ENCODE measurements around the gene TNFAIP3.

Gene TNFAIP3

DNA sequence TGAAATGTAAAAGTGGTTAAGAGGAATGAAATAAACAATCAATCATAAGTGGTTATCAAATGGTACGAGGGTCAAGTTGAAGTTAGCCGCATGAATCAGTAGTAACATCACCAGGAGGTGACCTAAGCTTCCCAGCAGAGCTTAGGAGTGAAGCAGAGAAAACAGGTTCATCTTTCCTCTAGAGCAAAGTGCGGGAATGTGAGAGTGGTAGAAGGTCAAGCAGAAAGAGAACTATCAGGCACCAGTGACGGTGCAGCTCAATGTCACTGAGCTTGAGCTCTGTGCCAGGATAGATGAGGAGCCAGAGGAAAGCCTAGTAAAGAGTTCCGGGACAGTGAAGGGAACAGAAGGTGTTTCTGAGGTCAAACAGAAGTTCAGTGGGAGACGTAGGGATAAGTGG lies 20.8 kb upstream of the TNFAIP3 start:
- TF ChIP-seq, protein P1, sequence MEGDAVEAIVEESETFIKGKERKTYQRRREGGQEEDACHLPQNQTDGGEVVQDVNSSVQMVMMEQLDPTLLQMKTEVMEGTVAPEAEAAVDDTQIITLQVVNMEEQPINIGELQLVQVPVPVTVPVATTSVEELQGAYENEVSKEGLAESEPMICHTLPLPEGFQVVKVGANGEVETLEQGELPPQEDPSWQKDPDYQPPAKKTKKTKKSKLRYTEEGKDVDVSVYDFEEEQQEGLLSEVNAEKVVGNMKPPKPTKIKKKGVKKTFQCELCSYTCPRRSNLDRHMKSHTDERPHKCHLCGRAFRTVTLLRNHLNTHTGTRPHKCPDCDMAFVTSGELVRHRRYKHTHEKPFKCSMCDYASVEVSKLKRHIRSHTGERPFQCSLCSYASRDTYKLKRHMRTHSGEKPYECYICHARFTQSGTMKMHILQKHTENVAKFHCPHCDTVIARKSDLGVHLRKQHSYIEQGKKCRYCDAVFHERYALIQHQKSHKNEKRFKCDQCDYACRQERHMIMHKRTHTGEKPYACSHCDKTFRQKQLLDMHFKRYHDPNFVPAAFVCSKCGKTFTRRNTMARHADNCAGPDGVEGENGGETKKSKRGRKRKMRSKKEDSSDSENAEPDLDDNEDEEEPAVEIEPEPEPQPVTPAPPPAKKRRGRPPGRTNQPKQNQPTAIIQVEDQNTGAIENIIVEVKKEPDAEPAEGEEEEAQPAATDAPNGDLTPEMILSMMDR (IDR thresholded peaks at IDR 0.05), result no peak
- H3K27me3 Mint-ChIP-seq (ENCODE audit: low read depth, poor library complexity), result no peaks in the 10 kb centered on the region
- no peak overlapping the region for H3K4me3 Mint-ChIP-seq
- no peak for DNase-seq
- H3K9me3 Mint-ChIP-seq, result peaks cover 18% of the 10 kb centered on the region
- peaks cover 2% of the 10 kb centered on the region for H3K36me3 Mint-ChIP-seq (ENCODE audit: low read depth)
- H3K27ac Mint-ChIP-seq, result no peak overlapping the region
- H3K4me1 Mint-ChIP-seq, result no peaks in the 10 kb centered on the region

DNA sequence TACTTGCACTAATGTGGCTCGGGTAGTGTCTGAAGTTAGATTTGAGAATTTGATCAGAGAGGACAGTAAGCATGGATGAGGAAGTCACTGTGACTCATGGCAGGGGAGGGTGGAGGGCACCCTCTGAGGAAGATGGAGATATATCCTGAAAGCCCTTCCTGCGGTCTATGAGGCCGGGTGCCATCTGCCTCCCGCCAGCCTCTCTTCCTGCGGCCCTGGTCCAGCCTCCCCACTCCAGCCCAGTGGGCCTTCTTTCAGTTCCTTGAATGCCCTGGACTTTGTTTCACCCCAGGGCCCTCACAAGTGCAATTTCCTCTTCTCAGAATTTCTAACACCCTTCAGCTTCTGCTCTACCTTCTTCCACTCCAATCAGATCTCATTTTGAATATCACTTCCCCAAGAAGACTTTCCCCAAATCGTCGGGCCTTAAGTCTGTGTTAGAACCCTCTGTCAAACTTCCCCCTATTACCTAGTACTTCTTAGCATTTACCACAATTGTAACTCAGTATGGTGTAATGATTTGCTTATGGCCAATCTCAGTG lies 20.2 kb upstream of the TNFAIP3 start:
- no peak overlapping the region for H3K27ac Mint-ChIP-seq
- TF ChIP-seq, protein P1 (IDR thresholded peaks at IDR 0.05), result no peak

DNA sequence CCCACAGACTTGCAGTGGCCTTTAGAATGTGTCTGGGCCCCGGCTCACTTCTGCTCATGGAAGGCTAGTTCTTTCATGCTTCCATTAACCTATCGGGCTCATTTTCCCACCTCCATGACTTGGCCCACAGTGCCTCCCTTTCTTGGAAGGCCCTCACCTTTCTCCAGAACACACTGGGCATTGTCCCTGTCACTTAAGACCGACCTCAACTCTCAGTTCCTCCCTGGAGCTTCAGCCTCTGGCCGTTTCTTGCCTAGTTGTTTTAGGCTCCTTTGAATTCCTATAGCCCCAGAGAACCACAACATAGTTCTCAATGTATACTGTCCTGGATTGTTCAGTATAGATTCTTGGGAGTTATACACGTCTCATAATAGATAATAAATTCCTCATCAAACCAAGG lies 19.3 kb upstream of the TNFAIP3 start:
- Mint-ChIP-seq H3K4me3 (no peak overlapping the region), H3K9me3 (peaks cover 7% of the 10 kb centered on the region), H3K27ac (no peak overlapping the region), H3K4me1 (no peaks in the 10 kb centered on the region), H3K27me3 (ENCODE audit: low read depth, poor library complexity) (no peaks in the 10 kb centered on the region), H3K36me3 (ENCODE audit: low read depth) (no peaks in the 10 kb centered on the region)
- TF ChIP-seq, protein P1 (IDR thresholded peaks at IDR 0.05), result no peak
- no peak for DNase-seq

More for the DNA sequence above, 20.2 kb upstream of the TNFAIP3 start:
- Mint-ChIP-seq H3K36me3 (ENCODE audit: low read depth) (no peaks in the 10 kb centered on the region), H3K9me3 (peaks cover 12% of the 10 kb centered on the region), H3K27me3 (ENCODE audit: low read depth, poor library complexity) (no peaks in the 10 kb centered on the region), H3K4me3 (no peak overlapping the region), H3K4me1 (no peaks in the 10 kb centered on the region)
- no peak for DNase-seq

DNA sequence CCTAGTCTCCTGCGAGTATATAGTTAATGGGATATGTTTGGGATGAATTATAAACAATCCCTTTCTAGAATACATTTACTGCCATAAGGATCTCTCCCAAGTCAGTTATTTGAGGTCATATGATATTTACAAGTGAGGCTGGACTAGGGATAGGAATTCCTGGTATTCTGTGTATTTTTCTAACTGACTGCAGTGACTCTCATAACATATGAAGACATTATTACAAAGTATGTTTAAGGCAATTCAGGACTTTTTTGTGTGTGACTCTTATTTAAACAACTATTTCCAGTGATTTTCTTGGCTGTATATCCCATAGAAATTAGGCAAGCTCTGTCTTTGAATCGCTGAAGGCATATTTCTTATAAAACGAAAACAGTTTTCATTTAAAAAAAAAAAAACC lies 18.4 kb upstream of the TNFAIP3 start:
- no peaks in the 10 kb centered on the region for H3K36me3 Mint-ChIP-seq (ENCODE audit: low read depth)
- no peaks in the 10 kb centered on the region for H3K4me1 Mint-ChIP-seq
- DNase-seq, result no peak
- TF ChIP-seq, protein P1 (IDR thresholded peaks at IDR 0.05), result no peak
- peaks cover under 1% of the 10 kb centered on the region for H3K9me3 Mint-ChIP-seq
- no peak overlapping the region for H3K4me3 Mint-ChIP-seq
- no peaks in the 10 kb centered on the region for H3K27me3 Mint-ChIP-seq (ENCODE audit: low read depth, poor library complexity)
- H3K27ac Mint-ChIP-seq, result no peak overlapping the region

DNA sequence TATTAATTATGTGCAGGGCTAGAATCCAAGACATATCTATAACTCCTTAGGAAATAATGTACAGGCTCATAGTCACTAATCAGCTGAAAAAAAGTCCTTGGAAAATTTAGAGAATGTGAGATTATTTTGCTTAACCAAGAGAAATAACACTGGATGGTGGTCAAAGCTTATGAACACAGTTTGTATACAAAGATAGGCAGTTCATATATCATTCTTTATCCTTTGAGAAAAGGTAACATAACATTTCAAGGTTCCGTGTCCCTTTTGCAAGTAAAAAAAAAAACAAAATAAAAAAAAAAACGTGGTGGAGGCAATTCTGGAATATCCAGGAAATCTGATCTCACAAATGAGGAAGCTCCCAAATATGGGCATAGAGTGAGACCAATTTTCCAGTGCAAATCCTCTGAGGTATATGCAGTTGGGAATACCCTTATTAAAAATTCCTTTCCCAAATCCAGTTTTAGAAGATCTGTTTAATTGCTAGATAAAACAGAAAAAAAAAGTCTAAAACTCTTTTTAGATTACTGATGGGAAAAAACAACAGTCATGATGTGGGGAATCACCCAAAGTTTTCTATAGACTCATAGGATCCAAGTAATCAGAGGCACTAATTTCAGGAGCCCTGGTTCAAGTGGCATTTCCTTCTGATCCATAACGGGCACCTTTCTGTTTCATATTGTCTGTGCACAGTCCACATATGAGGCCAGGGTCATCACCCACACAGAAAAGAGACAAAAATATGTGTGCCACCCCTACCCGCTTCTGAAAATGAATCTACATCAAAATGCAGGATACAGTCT lies 17.7 kb upstream of the TNFAIP3 start:
- Mint-ChIP-seq H3K27ac (no peak overlapping the region), H3K9me3 (no peaks in the 10 kb centered on the region)

More for the DNA sequence above, 17.7 kb upstream of the TNFAIP3 start:
- Mint-ChIP-seq H3K4me1 (no peaks in the 10 kb centered on the region), H3K4me3 (no peak overlapping the region), H3K36me3 (ENCODE audit: low read depth) (no peaks in the 10 kb centered on the region), H3K27me3 (ENCODE audit: low read depth, poor library complexity) (no peaks in the 10 kb centered on the region)
- DNase-seq, result no peak
- TF ChIP-seq, protein P1 (IDR thresholded peaks at IDR 0.05), result no peak
